Body of pancreas (tissue), 4 donors: ENCODE results near the gene MARCHF3. TPM values are rescaled to one million over a fixed set of nuclear protein-coding genes. Genes with fewer than 3 reads are reported as not detected.

Experiments used
- ATAC-seq: fragments of 150-250 bp; one replicate; pipeline ENCODE4 v1.9.1; 2016
- DNase-seq, 4 donors: peaks; one replicate each; pipeline ENCODE4 v3.0.0-alpha.2; 2019
- H3K27ac ChIP-seq, 4 donors: fragments of 200-600 bp; sonication (generic); 1 replicate in 3 of 4; 2 replicates in 1 of 4; pipeline versions ENCODE4 v1.5.1 to v1.6.1; 2016 to 2019; ENCODE audit warnings: mild to moderate bottlenecking in 1 of 4, mixed read lengths in 1 of 4, moderate library complexity in 1 of 4
- H3K27me3 ChIP-seq, 2 donors: fragments of 200-600 bp; sonication (generic); one replicate each; pipeline ENCODE4 v1.6.0; 2016; ENCODE audit warnings: mild to moderate bottlenecking in 1 of 2
- H3K36me3 ChIP-seq, 2 donors: fragments of 200-600 bp; sonication (generic); replicated peaks in 1 of 2; 2 replicates each; pipeline ENCODE4 v1.5.1; 2016; ENCODE audit warnings: low read depth in 2 of 2; ENCODE audit not compliant: insufficient read depth in 1 of 2
- H3K4me1 ChIP-seq: fragments of 200-600 bp; sonication (generic); one replicate; pipeline ENCODE4 v1.6.0; 2016
- H3K4me3 ChIP-seq, 2 donors: fragments of 200-600 bp; sonication (generic); 1 replicate in 1 of 2; 2 replicates in 1 of 2; pipeline ENCODE4 v1.5.1; 2016 to 2019
- H3K9me3 ChIP-seq, 3 donors: fragments of 200-600 bp; sonication (generic); 1 replicate in 2 of 3; 2 replicates in 1 of 3; pipeline ENCODE4 v1.5.1; 2016
- CTCF ChIP-seq, 7 experiments: fragments of 450-650 bp in 4 of 7; fragments of 200-600 bp in 3 of 7; sonication (generic) in 3 of 7; IDR thresholded peaks; one replicate each; pipeline ENCODE4 v1.5.1; 2016 to 2019; ENCODE audit warnings: antibody characterized with exemption in 7 of 7
- POLR2A ChIP-seq, 3 donors: fragments of 450-650 bp; IDR thresholded peaks; one replicate each; pipeline ENCODE4 v1.6.1; 2016; ENCODE audit warnings: antibody characterized with exemption in 3 of 3, mild to moderate bottlenecking in 2 of 3
- WGBS, 2 donors: methylation state at CpG; one replicate each; pipeline ENCODE4 v1.1.5; 2017; 5-methylcytosine and 5-hydroxymethylcytosine counted together
- intact Hi-C: fragments of 100-400 bp; cut with DNase I; formaldehyde crosslinking; loops from one replicate; pipeline ENCODE4 v1.15.1; 2023
- total RNA-seq, 2 donors: library from RNA; depleted of rRNA; stranded (reverse); fragments of >200 nt; gene quantifications; one replicate each; pipeline ENCODE4 v1.1.0, GENCODE V29; 2016

MARCHF3 gene
- total RNA-seq, 2 donors from 2014 or later: 2.1 to 8.2 TPM

- Histone ChIP-seq H3K9me3 (no peaks in the 10 kb centered on the region), H3K4me1 (no peaks in the 10 kb centered on the region), H3K27ac (no peak overlapping the region), H3K27me3 (no peaks in the 10 kb centered on the region), H3K36me3 (no peaks in the 10 kb centered on the region), H3K4me3 (no peak overlapping the region)
- intact Hi-C loops: no loop called here
- ATAC-seq (no peak), DNase-seq (no peak)
- TF ChIP-seq CTCF (IDR thresholded peaks at IDR 0.05) (no peak), POLR2A (IDR thresholded peaks at IDR 0.05) (no peak)
Measured at GRCh38 chr5:127066721-127067120, 36.4 kb upstream of the MARCHF3 start.

- DNase-seq (no peak), ATAC-seq (no peak)
- Histone ChIP-seq H3K4me1 (no peaks in the 10 kb centered on the region), H3K4me3 (no peak overlapping the region), H3K36me3 (no peaks in the 10 kb centered on the region), H3K27ac (no peak overlapping the region), H3K27me3 (no peaks in the 10 kb centered on the region), H3K9me3 (no peaks in the 10 kb centered on the region)
- TF ChIP-seq CTCF (IDR thresholded peaks at IDR 0.05): no peak
- TF ChIP-seq POLR2A (IDR thresholded peaks at IDR 0.05): no peak
- WGBS, 2 donors: 94 to 95% methylated on average over 4 of the region's 4 CpGs
- intact Hi-C loops: no loop called here
Measured at GRCh38 chr5:127064253-127064840, 34.0 kb upstream of the MARCHF3 start.

GRCh38 chr5:127063257-127063913 lies 33.0 kb upstream of the MARCHF3 start:
- H3K27me3 ChIP-seq: no peaks in the 10 kb centered on the region
- no peak overlapping the region for H3K27ac ChIP-seq
- TF ChIP-seq POLR2A (IDR thresholded peaks at IDR 0.05) (no peak), CTCF (IDR thresholded peaks at IDR 0.05) (no peak)
- H3K4me1 ChIP-seq: no peaks in the 10 kb centered on the region
- H3K9me3 ChIP-seq: no peaks in the 10 kb centered on the region
- no peaks in the 10 kb centered on the region for H3K36me3 ChIP-seq
- intact Hi-C loops: no loop called here
- H3K4me3 ChIP-seq: no peak overlapping the region
- ATAC-seq: no peak
- WGBS, 2 donors: 42 to 45% methylated on average over 2 of the region's 2 CpGs
- DNase-seq: no peak

- Histone ChIP-seq H3K27ac (no peak overlapping the region), H3K9me3 (no peaks in the 10 kb centered on the region), H3K4me3 (no peak overlapping the region), H3K27me3 (no peaks in the 10 kb centered on the region), H3K36me3 (peaks cover 0 to 2% of the 10 kb centered on the region in 2 donors), H3K4me1 (no peaks in the 10 kb centered on the region)
- 22 to 35% methylated on average over 1 of the region's 1 CpG for WGBS, 2 donors
- ATAC-seq (no peak), DNase-seq (no peak)
- intact Hi-C loops: no loop called here
- TF ChIP-seq POLR2A (IDR thresholded peaks at IDR 0.05) (no peak), CTCF (IDR thresholded peaks at IDR 0.05) (no peak)
Measured at GRCh38 chr5:127061956-127062355, 31.6 kb upstream of the MARCHF3 start.

- TF ChIP-seq POLR2A (IDR thresholded peaks at IDR 0.05) (no peak), CTCF (IDR thresholded peaks at IDR 0.05) (no peak)
- no peak for DNase-seq
- H3K9me3 ChIP-seq: no peaks in the 10 kb centered on the region
- no peak overlapping the region for H3K4me3 ChIP-seq
- H3K36me3 ChIP-seq: peaks cover 0 to 2% of the 10 kb centered on the region in 2 donors
- no peaks in the 10 kb centered on the region for H3K4me1 ChIP-seq
- H3K27ac ChIP-seq: no peak overlapping the region
- intact Hi-C loops: no loop called here
- 68 to 71% methylated on average over 1 of the region's 1 CpG for WGBS, 2 donors
- no peak for ATAC-seq
- no peaks in the 10 kb centered on the region for H3K27me3 ChIP-seq
Measured at GRCh38 chr5:127061537-127061936, 31.2 kb upstream of the MARCHF3 start.
